Activated naive CD4-positive, alpha-beta T cell treated with Interleukin-2 at 50 U/mL for 16 hours (primary cell): ENCODE measurements around the gene CNKSR3.

ENCODE experiments used
- DNase-seq: peaks from one replicate; pipeline ENCODE4 v3.0.0-alpha.2; 2020

Gene CNKSR3

DNA sequence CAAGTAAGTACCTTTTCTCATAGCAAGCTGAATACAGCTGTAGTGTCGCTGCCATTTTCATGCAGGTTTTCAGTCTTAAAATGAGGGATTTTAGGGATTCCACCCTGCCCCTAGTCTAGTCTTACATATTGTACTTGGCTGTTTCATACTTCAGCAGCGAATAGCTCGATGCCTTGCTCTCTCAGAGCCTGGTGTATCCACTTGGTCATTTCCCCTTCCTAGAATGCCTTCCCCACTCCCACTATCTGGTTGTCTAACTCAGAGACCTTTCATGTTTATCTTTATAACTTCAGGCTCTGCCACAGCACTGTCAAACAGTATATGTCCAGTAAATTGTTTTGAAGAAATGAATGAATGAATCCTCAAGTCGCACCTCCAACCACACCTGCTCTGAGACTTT is 132.8 kb downstream of the CNKSR3 start:
- no peak for DNase-seq

- no peak for DNase-seq
Observed at GRCh38 chr6:154373971-154374370, 136.5 kb downstream of the CNKSR3 start.

GRCh38 chr6:154371281-154371680 is 139.2 kb downstream of the CNKSR3 start:
- no peak for DNase-seq

- no peak for DNase-seq
Observed at GRCh38 chr6:154370545-154370944, 139.9 kb downstream of the CNKSR3 start.

DNA sequence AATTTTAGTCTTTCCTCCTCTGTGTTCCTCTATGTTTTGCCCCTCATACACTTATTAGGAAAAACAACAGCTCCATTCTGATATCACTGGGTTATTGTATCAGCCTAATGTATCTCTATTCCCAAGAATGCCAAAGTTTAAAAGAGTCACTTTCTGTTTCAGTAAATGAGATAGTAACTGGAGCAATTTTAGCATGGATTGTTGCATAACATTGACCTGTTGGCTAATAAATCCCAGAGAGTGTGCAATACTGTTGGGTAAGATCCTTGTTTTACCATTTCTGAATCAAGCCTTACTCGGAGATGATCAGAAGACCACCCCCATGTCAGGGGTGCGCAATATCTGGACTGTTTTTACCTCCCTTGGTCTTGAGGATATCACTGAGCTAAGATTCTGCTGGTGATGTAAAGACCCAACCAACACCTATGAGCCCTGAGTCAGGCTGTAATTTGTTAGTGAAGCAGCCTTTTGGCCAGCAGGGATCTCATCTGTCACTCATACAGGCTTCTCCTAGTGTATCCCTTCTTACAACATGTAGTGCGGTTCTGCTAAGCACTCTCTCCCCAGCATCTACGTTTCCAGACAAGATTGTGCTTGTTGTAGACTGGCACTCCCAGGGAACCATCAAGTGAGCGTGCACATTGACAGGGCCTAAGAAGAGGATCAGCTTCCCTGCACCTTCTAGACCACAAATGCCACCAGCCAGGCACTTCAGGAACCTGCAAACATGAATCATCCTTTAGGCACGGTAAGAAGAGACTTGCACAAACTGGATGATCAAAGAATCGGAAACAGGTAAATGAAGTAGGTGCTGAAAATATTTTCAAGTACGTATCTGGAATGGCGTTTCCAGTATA is 142.4 kb downstream of the CNKSR3 start:
- no peak for DNase-seq

GRCh38 chr6:154367336-154367735 is 143.1 kb downstream of the CNKSR3 start:
- DNase-seq: no peak

GRCh38 chr6:154363821-154364220 is 146.7 kb downstream of the CNKSR3 start:
- no peak for DNase-seq

DNA sequence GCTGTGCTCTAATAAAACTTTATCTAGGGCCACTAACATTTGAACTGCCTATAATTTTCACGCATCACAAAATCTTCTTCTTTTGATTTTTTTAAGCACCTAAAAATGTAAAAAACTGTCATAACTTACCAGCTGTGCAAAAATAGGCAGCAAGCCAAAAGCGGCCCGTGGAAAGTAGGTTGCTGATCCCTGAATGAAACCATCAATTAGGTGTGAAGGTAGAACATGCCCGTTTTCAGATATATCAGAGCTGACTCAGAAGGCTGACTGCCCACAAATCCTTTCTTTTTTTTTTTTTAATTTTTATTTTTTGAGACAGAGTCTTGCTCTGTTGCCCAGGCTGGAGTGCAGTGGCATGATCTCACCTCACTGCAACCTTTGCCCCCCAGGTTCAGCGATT is 149.0 kb downstream of the CNKSR3 start:
- no peak for DNase-seq

- no peak for DNase-seq
Observed at GRCh38 chr6:154360476-154360875, 150.0 kb downstream of the CNKSR3 start.

GRCh38 chr6:154359679-154360078 is 150.8 kb downstream of the CNKSR3 start:
- no peak for DNase-seq

GRCh38 chr6:154359161-154359574 is 151.3 kb downstream of the CNKSR3 start:
- DNase-seq: no peak

GRCh38 chr6:154358019-154358545 is 152.4 kb downstream of the CNKSR3 start:
- DNase-seq: no peak

- no peak for DNase-seq
Observed at GRCh38 chr6:154356690-154357089, 153.8 kb downstream of the CNKSR3 start, which contains the start of gene IPCEF1. TSS of gene IPCEF1 (minus strand) at chr6:154356803. CDS start at chr6:154265947, 90,856 bp downstream.

DNA sequence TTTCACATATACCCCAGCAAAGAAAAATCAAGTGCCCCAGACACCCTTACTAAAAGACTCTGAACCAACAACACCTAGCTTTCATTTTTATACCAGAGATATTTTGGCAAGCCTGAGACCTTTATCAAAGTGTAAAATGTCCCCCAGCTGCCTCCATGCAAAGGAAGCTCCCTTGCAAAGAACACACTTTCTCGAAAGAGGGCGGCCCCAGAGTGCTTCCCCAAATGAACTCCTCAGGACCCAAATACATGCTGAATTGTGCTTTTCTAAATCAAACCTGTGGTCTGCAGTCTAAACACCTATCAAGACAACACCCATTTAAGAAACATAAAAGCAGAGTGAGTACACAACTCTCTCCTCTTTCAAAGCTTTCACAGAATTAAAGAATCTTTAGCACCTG is 154.4 kb downstream of the CNKSR3 start:
- DNase-seq: no peak

GRCh38 chr6:154354265-154354777 is 156.2 kb downstream of the CNKSR3 start:
- no peak for DNase-seq

- no peak for DNase-seq
Observed at GRCh38 chr6:154353626-154354025, 156.9 kb downstream of the CNKSR3 start.

DNA sequence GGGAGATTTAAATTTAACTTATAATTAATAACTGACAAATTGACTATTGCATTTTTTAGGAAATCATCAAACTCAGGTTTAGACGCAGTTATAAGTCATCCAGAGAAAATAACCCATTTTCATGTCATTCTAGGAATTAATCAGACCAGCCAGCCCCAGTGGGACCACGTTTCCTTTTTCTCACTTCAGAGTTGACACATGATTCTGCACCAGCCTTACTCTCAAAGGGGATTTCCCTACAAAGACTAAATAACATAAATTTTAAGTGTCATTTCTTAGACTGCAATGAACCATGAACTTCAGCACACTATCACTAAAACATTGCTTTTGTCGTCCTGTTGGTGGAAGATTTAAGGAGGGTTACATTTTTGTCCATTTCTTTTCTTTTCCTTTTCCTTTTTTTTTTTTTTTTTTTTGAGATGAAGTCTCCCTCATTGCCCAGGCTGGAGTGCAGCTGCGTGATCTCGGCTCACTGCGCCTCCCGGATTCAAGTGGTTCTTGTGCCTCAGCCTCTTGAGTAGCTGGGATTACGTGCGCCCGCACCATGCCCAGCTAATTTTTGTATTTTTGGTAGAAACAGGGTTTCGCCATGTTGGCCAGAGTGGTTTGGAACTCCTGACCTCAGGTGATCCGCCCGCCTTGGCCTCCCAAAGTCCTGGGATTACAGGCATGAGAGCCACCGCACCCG is 157.4 kb downstream of the CNKSR3 start:
- peak; percentile 37 for DNase-seq

- no peak for DNase-seq
Observed at GRCh38 chr6:154350293-154350692, 160.2 kb downstream of the CNKSR3 start.

DNA sequence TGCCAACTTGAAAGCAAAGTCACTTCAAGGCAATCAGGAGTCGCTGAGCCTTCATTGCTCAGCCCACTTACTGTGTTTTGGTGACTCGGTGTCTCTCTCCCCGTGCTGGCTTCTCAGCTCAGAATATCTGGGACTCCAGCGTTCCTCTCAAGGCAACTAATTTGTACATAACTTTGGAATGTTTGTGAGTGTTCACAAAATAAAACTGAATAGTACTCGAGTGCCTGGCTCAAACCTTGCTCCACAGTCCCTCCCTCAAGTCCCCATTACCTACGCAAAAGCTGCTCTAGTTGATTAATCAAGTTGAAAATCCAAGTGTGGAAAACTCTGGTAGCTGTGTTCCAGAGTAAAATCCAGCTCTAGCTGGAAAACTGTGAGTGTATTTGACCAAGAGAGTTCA is 162.5 kb downstream of the CNKSR3 start:
- DNase-seq: no peak

- DNase-seq: no peak
Observed at GRCh38 chr6:154345811-154346210, 164.7 kb downstream of the CNKSR3 start.

DNA sequence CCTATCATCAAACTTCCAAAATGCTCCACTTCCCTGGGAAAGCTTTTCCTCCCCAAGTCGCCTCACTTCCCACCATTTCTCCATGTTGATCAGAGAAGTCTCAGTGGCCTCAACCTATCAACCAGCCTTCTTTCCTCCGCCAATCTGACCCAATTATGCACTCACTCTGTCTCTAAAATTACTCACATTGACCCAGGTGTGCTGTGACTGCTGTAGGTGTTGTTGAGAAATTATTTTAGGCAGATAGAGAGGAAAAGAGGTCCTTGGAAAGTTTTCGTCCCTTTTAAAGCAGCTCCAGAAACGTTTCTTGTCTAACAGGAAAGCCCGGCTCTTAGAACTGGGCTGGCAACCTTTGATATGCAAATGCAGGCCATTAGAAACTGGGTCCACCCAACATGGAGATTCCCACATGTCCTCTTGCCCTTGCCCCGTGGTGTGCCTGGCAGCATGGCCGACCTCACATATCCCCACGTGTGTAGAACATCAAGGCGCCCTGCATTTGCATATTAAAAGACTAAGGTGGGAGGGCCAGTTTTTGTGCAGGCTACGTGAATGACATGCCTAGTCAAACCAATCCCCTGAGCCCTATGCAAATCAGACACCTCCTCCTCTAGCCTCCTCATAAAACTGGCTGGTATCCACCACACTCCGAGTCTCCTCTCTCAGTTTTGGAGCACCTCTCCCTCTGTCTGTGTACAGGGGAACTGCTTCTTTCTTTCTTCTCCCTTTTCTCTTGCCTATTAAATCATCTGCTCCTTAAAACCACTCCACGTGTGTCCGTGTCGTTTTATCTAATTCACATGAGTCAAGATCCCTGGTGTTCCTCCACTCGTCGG is 166.8 kb downstream of the CNKSR3 start:
- no peak for DNase-seq

DNA sequence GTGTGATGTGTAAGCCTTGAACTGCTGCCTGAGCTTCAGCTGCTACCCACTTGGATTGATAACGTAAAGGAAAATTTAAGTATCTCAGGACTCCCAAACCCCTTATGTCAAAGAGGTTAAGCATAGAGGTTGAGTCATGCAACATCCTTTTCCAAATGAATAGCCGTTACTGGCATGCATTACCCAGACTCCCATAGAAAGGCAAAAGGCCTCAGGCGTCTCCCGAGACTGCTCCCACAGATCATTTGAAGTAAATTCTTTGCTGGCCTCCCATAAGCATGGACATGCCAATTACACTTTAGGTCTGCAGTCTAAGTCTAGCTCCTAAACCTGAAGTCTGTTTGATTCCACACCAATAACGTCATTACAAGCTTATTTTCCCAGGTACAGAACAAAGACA is 168.6 kb downstream of the CNKSR3 start:
- no peak for DNase-seq

GRCh38 chr6:154341336-154341735 is 169.1 kb downstream of the CNKSR3 start:
- no peak for DNase-seq
